Peyer's patch (tissue), 4 donors: Measurements from ENCODE around the gene DNAJC21.

Experiments used
- POLR2A ChIP-seq, 2 donors: fragments of 450-650 bp; IDR thresholded peaks; one replicate each; pipeline ENCODE4 v1.5.1; 2017; ENCODE audit warnings: antibody characterized with exemption in 2 of 2, mild to moderate bottlenecking in 2 of 2, moderate library complexity in 2 of 2
- TF ChIP-seq, protein P1 (sequence below), 6 experiments: fragments of 450-650 bp in 4 of 6; fragments of 200-600 bp in 2 of 6; sonication (generic) in 1 of 6; IDR thresholded peaks; one replicate each; pipeline ENCODE4 v1.5.1; 2017 to 2019; ENCODE audit warnings: antibody characterized with exemption in 6 of 6, mild to moderate bottlenecking in 3 of 6, moderate library complexity in 1 of 6

DNA sequence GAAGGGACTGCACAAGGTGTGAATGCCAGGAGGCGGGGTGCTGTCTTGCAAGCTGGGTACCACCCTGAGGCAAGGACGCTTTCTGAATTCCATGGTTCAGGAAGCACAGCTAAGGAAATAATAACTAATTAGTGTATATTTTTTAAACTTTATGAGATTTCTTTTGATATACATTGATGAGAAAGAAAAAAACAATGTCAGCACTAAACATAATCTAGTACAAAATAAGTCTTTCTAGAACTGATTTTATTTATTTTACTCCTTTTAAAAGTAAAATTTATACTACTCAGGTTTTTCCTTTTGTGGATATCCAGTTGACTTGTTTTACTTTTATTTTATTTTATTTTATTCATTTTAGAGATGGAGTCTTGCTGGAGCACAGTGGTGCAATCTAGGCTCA lies 3.6 kb downstream of the DNAJC21 start:
- TF ChIP-seq, protein P1, sequence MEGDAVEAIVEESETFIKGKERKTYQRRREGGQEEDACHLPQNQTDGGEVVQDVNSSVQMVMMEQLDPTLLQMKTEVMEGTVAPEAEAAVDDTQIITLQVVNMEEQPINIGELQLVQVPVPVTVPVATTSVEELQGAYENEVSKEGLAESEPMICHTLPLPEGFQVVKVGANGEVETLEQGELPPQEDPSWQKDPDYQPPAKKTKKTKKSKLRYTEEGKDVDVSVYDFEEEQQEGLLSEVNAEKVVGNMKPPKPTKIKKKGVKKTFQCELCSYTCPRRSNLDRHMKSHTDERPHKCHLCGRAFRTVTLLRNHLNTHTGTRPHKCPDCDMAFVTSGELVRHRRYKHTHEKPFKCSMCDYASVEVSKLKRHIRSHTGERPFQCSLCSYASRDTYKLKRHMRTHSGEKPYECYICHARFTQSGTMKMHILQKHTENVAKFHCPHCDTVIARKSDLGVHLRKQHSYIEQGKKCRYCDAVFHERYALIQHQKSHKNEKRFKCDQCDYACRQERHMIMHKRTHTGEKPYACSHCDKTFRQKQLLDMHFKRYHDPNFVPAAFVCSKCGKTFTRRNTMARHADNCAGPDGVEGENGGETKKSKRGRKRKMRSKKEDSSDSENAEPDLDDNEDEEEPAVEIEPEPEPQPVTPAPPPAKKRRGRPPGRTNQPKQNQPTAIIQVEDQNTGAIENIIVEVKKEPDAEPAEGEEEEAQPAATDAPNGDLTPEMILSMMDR (IDR thresholded peaks at IDR 0.05): no peak
- no peak for TF ChIP-seq POLR2A (IDR thresholded peaks at IDR 0.05)
